Activated CD4-positive, alpha-beta memory T cell treated with anti-CD3 and anti-CD28 coated beads for 36 hours (primary cell): ENCODE data around the gene NXPE4. TPM values are rescaled to one million over a fixed set of nuclear protein-coding genes. Genes with fewer than 3 reads are reported as not detected.
"Not testable (repeated sequence)": the region's sequence is repeated elsewhere in the genome, so short reads cannot be mapped to it uniquely, and the experiment has no call there.

ENCODE experiments used
- CTCF ChIA-PET: fragments of 350-600 bp; sonication (Branson Sonifier 250); formaldehyde crosslinking; loops from one replicate; lab custom pipeline; 2021; ENCODE audit warnings: antibody characterized with exemption, inconsistent platforms; lab: Charles Lee
- POLR2A ChIA-PET: fragments of 350-600 bp; sonication (Branson Sonifier 250); formaldehyde crosslinking; loops from one replicate; lab custom pipeline; 2021; ENCODE audit warnings: antibody characterized with exemption; lab: Charles Lee
- DNase-seq: peaks from one replicate; pipeline ENCODE4 v3.0.0-alpha.2; 2020
- H3K27ac Mint-ChIP-seq: one replicate; pipeline ENCODE4 v1.8.0; 2021; ENCODE audit warnings: mixed read lengths
- H3K27me3 Mint-ChIP-seq: one replicate; pipeline ENCODE4 v1.8.0; 2021; ENCODE audit warnings: mixed read lengths
- H3K36me3 Mint-ChIP-seq: one replicate; pipeline ENCODE4 v1.8.0; 2021; ENCODE audit warnings: mixed read lengths
- H3K4me1 Mint-ChIP-seq: one replicate; pipeline ENCODE4 v1.8.0; 2021; ENCODE audit warnings: low read depth, mixed read lengths
- H3K4me3 Mint-ChIP-seq: one replicate; pipeline ENCODE4 v1.8.0; 2021; ENCODE audit warnings: mild to moderate bottlenecking, mixed read lengths
- H3K9me3 Mint-ChIP-seq: one replicate; pipeline ENCODE4 v1.8.0; 2021; ENCODE audit warnings: mixed read lengths
- intact Hi-C: fragments of 100-400 bp; cut with micrococcal nuclease; formaldehyde crosslinking; loops from one replicate; pipeline ENCODE4 v1.15.1; 2023
- total RNA-seq, 2 experiments: library from RNA; stranded (reverse); gene quantifications; one replicate each; pipeline ENCODE4 v1.2.3, GENCODE V29; 2021

The NXPE4 gene
- total RNA-seq, 2 experiments from 2014 or later = not detected

DNA sequence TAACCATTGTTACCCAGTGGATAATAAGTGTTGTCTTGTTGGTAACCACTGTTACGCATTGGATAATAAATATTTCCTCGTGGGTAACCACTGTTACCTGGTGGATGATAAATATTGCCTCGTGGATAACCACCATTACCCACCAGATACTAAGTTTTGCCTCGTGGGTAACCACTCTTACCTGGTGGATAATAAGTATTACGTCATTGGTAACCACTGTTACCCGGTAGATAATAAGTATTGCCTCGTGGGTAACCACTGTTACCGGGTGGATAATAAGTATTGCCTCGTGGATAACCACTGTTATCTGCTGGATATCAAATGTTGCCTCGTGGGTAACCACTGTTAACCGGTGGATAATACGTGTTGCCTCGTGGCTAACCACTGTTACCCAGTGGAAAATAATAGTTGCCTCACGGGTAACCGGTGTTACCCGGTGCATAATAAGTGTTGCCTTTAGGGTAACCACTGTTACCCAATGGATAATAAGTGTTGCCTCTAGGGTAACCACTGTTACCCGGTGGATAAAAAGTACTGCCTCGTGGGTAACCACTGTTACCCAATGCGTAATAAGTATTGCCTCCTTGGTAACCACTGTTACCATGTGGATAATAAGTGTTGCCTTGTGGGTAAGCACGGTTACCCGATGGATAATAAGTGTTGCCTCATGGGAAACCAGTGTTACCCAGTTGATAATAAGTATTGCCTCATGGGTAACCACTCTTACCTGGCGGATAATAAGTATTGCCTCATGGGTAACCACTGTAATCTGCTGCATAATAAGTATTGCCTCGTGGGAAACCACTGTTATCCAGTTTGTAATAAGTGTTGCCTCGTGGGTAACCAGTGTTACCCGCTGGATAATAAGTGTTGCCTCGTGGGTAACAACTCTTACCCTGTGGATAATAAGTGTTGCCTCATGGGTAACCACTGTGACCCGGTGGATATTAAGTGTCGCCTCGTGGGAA is 21.9 kb upstream of the NXPE4 start:
- intact Hi-C loops = no loop called here
- no peak for DNase-seq
- Mint-ChIP-seq H3K36me3 (no peaks in the 10 kb centered on the region), H3K27me3 (no peaks in the 10 kb centered on the region), H3K9me3 (peaks cover 6% of the 10 kb centered on the region), H3K4me1 (no peaks in the 10 kb centered on the region), H3K27ac (no peak overlapping the region), H3K4me3 (no peak overlapping the region)
- ChIA-PET CTCF (no interaction called here), POLR2A (no interaction called here)

DNA sequence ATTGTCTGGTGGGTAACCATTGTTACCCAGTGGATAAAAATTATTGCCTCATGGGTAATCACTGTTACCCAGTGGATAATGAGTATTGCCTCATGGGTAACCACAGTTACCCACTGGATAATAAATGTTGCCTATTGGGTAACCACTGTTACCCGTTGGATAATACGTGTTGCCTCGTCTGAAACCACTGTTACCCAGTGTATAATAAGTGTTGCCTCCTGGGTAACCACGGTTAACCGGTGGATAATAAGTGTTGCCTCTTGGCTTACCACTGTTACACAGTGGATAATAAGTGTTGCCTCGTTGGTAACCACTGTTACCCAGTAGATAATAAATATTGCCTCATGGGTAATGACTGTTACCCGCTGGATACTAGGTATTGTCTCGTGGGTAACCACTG is 20.9 kb upstream of the NXPE4 start:
- Mint-ChIP-seq H3K27ac (no peak overlapping the region), H3K36me3 (no peaks in the 10 kb centered on the region), H3K4me3 (no peak overlapping the region), H3K9me3 (peaks cover 6% of the 10 kb centered on the region), H3K27me3 (no peaks in the 10 kb centered on the region), H3K4me1 (no peaks in the 10 kb centered on the region)
- intact Hi-C loops = no loop called here
- no peak for DNase-seq
- POLR2A ChIA-PET = no interaction called here
- CTCF ChIA-PET = no interaction called here

DNA sequence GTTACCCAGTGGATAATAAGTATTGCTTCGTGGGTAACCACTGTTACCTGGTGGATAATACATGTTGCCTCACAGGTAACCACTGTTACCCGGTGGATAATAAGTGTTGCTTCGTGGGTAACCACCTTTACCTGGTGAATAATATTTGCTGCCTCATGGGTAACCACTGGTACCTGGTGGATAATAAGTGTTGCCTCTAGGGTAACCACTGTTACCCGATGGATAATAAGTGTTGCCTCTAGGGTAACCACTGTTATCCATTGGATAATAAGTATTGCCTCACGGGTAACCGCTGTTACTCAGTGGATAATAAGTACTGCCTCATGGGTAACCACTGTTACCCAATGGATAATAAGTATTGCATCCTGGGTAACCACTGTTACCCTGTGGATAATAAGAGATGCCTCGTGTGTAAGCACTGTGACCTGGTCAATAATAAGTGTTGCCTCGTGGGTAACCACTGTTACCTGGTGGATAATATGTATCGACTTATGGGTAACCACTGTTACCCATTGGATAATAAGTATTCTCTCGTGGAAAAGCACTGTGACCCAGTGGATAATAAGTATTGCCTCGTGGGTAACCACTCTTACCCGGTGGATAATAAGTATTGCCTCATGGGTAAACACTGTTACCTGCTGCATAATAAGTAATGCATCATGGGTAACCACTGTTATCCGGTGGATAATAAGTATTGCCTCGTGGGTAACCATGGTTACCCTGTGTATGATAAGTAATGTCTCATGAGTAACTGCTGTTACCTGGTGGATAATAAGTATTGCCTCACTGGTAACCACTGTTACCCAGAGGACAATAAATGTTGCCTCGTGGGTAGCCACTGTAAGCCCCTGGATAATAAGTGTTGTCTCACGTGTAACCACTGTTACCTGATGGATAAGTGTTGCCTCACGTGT is 20.1 kb upstream of the NXPE4 start:
- Mint-ChIP-seq H3K36me3 (no peaks in the 10 kb centered on the region), H3K4me3 (no peak overlapping the region), H3K27ac (no peak overlapping the region), H3K9me3 (peaks cover 6% of the 10 kb centered on the region), H3K27me3 (no peaks in the 10 kb centered on the region), H3K4me1 (no peaks in the 10 kb centered on the region)
- intact Hi-C loops = no loop called here
- CTCF ChIA-PET = no interaction called here
- DNase-seq = no peak
- POLR2A ChIA-PET = no interaction called here

DNA sequence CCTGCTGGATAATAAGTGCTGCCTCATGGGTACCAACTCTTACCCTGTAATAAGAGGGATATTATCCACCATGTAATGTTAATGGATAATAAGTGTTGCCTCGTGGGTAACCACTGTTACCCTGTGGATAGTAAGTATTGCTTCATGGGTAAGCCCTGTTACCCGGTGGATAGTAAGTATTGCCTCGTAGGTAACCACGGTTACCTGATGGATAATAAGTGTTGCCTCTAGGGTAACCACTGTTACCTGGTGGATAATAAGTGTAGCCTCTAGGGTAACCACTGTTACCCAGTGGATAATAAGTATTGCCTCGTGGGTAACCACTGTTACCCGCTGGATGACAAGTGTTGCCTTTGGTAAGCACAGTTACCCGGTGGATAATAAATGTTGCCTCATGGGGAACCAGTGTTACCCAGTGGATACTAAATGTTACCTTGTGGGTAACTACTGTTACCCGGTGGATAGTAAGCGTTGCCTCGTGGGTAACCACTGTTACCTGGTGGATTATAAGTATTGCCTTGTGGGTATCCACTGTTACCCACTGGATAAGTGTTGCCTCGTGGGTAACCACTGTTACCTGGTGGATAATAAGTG is 18.6 kb upstream of the NXPE4 start:
- Mint-ChIP-seq H3K9me3 (peaks cover 6% of the 10 kb centered on the region), H3K4me3 (no peak overlapping the region), H3K36me3 (no peaks in the 10 kb centered on the region), H3K4me1 (no peaks in the 10 kb centered on the region), H3K27ac (no peak overlapping the region), H3K27me3 (no peaks in the 10 kb centered on the region)
- DNase-seq = no peak
- intact Hi-C loops = no loop called here
- ChIA-PET POLR2A (no interaction called here), CTCF (no interaction called here)

DNA sequence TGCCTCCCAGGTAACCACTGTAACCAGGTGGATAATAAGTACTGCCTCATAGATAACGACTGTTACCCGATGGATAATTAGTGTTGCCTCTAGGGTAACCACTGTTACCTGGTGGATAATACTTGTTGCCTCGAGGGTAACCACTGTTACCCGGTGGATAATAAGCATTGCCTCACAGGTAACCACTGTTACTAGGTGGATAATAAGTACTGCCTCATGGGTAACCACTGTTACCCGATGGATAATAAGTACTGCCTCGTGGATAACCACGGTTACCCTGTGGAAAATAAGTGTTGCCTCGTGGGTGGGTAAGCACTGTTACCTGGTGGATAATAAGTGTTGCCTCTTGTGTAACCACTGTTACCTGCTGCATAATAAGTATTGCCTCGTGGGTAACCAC is 17.5 kb upstream of the NXPE4 start:
- intact Hi-C loops, H3K4me1 Mint-ChIP-seq, H3K9me3 Mint-ChIP-seq, H3K4me3 Mint-ChIP-seq, DNase-seq, H3K27ac Mint-ChIP-seq, H3K27me3 Mint-ChIP-seq, CTCF ChIA-PET, H3K36me3 Mint-ChIP-seq, POLR2A ChIA-PET: not testable (repeated sequence)

DNA sequence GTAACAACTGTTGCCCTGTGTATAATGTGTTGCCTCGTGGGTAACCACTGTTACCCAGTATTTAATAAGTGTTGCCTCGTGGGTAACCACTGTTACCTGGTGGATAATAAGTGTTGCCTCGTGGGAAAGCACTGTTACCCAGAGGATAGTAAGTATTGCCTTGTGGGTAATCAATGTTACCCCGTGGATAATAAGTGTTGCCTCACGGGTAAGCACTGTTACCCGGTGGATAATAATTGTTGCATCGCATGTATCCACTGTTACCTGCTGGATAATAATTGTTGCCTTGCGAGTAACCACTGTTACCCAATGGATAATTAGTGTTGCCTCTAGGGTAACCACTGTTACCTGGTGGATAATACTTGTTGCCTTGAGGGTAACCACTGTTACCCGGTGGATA is 17.1 kb upstream of the NXPE4 start:
- Mint-ChIP-seq H3K27ac (no peak overlapping the region), H3K4me1 (no peaks in the 10 kb centered on the region), H3K9me3 (peaks cover 3% of the 10 kb centered on the region), H3K36me3 (no peaks in the 10 kb centered on the region), H3K27me3 (no peaks in the 10 kb centered on the region), H3K4me3 (no peak overlapping the region)
- intact Hi-C loops = no loop called here
- no peak for DNase-seq
- CTCF ChIA-PET = no interaction called here
- POLR2A ChIA-PET = no interaction called here

DNA sequence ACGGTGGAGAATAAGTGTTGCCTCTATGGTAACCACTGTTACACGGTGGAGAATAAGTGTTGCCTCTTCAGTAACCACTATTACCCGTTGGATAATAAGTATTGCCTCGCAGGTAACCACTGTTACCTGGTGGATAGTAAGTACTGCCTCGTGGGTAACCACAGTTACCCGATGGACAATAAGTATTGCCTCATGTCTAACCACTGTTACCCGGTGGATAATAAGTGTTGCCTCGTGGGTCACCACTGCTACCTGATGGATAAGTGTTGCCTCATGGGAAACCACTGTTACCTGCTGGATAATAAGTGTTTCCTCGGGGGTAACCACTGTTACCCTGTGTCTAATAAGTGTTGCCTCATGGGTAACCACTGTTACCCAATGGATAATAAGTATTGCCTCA is 16.6 kb upstream of the NXPE4 start:
- H3K9me3 Mint-ChIP-seq, H3K27ac Mint-ChIP-seq, H3K4me1 Mint-ChIP-seq, DNase-seq, CTCF ChIA-PET, H3K27me3 Mint-ChIP-seq, H3K36me3 Mint-ChIP-seq, POLR2A ChIA-PET, intact Hi-C loops, H3K4me3 Mint-ChIP-seq: not testable (repeated sequence)

DNA sequence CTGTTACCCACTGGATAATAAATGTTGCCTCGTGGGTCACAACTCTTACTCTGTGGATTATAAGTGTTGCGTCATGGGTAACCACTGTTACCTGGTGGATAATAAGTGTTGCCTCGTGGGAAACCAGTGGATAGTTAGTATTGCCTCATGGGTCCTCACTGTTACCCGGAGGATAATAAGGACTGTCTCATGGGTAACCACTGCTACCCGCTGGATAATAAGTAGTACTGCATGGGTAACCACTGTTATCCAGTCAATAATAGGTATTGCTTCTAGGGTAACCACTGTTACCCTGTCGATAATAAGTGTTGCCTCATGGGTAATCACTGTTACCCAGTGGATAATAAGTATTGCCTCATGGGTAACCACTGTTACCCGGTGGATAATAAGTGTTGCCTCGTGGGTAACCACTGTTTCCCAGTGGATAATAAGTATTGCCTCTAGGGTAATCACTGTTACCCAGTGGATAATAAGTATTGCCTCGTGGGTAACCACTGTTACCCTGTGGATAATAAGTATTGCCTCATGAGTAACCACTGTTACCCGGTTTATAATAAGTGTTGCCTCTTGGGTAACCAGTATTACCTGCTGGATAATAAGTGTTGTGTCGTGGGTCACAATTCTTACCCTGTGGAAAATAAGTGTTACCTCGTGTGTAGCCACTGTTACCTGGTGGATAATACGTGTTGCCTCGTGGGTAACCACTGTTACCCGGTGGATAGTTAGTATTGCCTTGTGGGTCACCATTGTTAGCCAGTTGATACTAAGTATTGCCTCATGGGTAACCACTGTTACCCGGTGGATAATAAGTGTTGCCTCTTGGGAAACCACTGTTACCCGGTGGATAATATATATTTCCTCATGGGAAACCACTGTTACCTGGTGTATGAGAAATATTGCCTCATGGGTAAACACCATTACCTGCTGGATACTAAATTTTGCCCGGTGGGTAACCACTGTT is 15.7 kb upstream of the NXPE4 start:
- no peak for DNase-seq
- no peaks in the 10 kb centered on the region for H3K4me1 Mint-ChIP-seq
- ChIA-PET POLR2A (no interaction called here), CTCF (no interaction called here)
- H3K9me3 Mint-ChIP-seq = peaks cover 3% of the 10 kb centered on the region
- no peak overlapping the region for H3K27ac Mint-ChIP-seq
- no peak overlapping the region for H3K4me3 Mint-ChIP-seq
- H3K27me3 Mint-ChIP-seq = no peaks in the 10 kb centered on the region
- intact Hi-C loops = no loop called here
- no peaks in the 10 kb centered on the region for H3K36me3 Mint-ChIP-seq

DNA sequence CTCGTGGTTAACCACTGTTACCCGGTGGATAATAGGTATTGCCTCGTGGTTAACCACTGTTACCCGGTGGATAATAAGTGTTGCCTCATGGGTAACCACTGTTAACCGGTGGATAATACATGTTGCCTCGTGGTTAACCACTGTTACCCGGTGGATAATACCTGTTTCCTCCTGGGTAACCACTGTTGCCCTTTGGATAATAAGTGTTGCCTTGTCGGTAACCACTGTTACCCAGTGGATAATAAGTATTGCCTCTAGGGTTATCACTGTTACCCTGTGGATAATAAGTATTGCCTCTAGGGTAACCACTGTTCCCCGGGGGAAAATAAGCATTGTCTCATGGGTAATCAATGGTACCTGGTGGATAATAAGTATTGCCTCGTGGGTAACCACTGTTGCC is 15.0 kb upstream of the NXPE4 start:
- H3K9me3 Mint-ChIP-seq = peaks cover 3% of the 10 kb centered on the region
- no peak overlapping the region for H3K27ac Mint-ChIP-seq
- no peaks in the 10 kb centered on the region for H3K4me1 Mint-ChIP-seq
- H3K36me3 Mint-ChIP-seq = no peaks in the 10 kb centered on the region
- intact Hi-C loops = no loop called here
- ChIA-PET POLR2A (no interaction called here), CTCF (no interaction called here)
- H3K27me3 Mint-ChIP-seq = no peaks in the 10 kb centered on the region
- no peak overlapping the region for H3K4me3 Mint-ChIP-seq
- DNase-seq = no peak

DNA sequence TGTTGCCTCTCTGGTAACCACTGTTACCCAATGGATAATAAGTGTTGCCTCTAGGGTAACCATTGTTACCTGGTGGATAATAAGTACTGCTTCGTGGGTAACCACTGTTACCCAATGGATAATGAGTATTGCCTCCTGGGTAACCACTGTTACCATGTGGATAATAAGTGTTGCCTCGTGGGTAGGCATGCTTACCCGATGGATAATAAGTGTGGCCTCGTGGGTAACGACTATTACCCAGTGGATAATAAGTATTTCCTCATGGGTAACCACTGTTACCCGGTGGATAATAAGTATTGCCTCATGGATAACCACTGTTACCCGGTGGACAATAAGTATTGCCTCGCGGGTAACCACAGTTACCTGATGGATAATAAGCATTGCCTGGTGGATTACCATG is 13.8 kb upstream of the NXPE4 start:
- H3K4me1 Mint-ChIP-seq = no peaks in the 10 kb centered on the region
- ChIA-PET CTCF (no interaction called here), POLR2A (no interaction called here)
- H3K27me3 Mint-ChIP-seq = no peaks in the 10 kb centered on the region
- intact Hi-C loops = no loop called here
- no peaks in the 10 kb centered on the region for H3K36me3 Mint-ChIP-seq
- no peak overlapping the region for H3K27ac Mint-ChIP-seq
- no peak for DNase-seq
- H3K4me3 Mint-ChIP-seq = no peak overlapping the region
- H3K9me3 Mint-ChIP-seq = peaks cover 3% of the 10 kb centered on the region

DNA sequence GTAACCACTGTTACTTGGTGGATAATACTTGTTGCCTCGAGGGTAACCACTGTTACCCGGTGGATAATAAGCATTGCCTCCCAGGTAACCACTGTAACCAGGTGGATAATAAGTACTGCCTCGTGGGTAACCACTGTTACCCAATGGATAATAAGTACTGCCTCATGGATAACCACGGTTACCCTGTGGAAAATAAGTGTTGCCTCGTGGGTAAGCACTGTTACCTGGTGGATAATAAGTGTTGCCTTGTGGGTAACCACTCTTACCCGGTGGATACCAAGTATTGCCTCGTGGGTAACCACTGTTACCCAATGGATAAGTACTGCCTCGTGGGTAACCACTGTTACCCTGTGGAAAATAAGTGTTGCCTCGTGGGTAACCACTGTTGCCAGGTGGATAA is 13.0 kb upstream of the NXPE4 start:
- H3K36me3 Mint-ChIP-seq, POLR2A ChIA-PET, H3K27me3 Mint-ChIP-seq, intact Hi-C loops, H3K27ac Mint-ChIP-seq, H3K4me3 Mint-ChIP-seq, DNase-seq, CTCF ChIA-PET, H3K4me1 Mint-ChIP-seq, H3K9me3 Mint-ChIP-seq: not testable (repeated sequence)
